ENCODE measurements around the gene SLC4A7.

- no peak for TF ChIP-seq CTCF (conservative IDR thresholded peaks at IDR 0.05; ENCODE audit: low read length)
- TF ChIP-seq EZH2phosphoT487 (IDR thresholded peaks at IDR 0.05; ENCODE audit: borderline replicate concordance) = no peak
Measured at GRCh38 chr3:27521872-27522265, 37.7 kb upstream of the SLC4A7 start.

All from Loucy (cell line).